HG03354 (cell line): Measurements from ENCODE around the gene YTHDF1.
"Not testable (repeated sequence)": the region's sequence is repeated elsewhere in the genome, so short reads cannot be mapped to it uniquely, and the experiment has no call there.

Experiments
- ATAC-seq: cut with Tn5 transposase; IDR thresholded peaks from one replicate; pipeline ENCODE4 v1.9.1; 2021; ENCODE audit warnings: mild to moderate bottlenecking; ENCODE audit not compliant: unreplicated experiment, poor library complexity, severe bottlenecking

YTHDF1 gene

DNA sequence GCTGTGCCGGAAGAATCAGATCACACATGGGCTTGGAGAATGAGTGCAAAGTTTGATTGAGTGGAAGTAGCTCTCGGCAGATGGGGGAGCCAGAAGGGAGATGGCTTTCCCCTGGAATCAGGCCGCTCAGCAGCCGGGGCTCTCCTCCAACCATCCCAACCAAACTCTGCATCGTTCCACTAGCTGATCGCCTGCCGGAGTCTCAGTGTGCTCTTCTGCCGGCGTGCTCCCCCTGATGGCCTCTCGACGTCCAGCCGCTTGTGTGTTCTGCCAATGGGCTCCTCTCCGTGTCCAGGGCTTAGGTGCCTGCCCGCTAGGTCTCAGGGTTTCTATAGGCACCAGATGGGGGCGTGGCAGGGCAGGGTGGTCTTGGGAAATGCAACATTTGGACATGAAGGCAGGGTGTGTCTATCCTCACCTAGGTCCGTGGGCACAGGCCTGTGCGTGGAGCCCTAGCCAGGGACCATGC, 14.9 kb upstream of the YTHDF1 start:
- no peak for ATAC-seq

DNA sequence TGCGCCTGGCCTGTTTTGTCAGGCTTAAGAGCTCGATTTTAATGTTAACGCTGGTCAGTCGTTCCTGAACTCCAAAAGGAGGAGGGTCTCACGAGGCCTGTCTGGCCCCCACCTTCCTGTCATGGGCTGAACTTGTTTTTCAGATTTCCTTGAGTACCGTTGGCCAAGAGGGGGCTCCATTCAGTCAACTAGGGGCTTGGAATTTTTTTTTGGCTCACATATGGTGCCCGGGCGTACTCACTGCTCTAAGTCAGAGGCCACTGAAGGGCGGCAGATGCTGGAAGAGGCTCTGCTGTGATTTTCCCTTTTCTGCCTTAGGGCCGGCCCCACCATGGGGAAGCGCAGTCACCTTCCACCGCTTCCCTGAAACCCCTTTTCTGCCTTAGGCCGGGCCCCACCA, 12.9 kb upstream of the YTHDF1 start:
- ATAC-seq: no peak

DNA sequence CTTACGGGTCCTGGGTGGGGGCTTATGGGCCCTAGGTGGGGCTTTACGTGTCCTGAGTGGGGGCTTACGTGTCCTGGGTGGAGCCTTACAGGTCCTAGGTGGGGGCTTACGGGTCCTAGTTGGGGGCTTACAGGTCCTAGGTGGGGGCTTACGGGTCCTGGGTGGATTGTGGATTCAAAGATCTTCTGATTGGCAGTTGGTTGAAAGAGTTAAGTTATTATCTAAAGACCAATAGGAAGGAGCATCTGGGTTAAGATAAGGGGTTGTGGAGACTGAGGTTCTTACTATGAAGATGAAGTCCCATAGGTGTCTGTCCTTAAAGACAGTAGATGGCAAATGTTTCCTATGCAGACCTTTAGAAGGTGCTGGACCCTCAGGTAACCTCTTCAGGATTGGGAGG, 11.3 kb upstream of the YTHDF1 start:
- no peak for ATAC-seq

DNA sequence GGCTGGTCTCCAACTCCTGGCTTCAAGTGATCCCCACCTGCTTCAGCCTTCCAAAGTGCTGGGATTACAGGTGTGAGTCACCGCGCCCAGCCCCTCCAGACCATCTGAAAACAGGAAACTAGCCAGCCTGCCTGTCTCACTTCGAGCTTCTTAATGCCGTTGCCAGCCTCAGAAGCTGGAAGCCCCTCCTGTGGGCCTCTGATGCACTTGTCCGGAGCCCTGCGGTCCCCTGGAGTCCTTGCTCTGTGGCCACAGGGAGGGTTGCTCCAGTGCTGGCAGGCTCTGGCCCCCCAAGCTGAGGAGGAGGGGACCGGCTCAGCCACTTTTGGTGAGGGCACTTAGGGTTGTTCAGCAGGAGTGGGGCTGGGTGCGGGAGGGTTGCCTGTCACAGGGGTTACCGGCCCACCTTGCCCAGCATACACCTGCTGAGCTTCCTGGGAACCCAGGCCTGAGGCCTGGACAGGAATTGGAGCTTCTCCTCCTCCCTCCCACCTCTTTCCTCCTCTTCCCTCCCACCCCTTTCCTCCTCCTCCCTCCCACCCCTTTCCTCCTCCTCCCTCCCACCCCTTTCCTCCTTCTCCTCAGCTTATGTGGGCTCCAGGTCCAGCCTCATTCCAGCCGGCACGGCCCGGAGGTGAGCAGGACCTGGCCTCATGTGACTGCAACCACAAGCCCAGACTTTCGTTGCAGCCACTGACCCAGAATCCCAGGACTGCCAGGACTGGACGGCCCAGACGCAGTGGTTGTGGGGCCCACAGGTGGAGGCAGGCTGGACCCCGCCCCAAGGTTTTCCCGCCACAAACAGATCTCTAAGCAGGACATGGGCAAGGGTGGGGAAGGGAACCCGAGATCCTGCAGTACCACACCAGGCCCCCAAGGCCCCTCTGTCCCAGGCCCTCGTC, 10.4 kb upstream of the YTHDF1 start:
- ATAC-seq: no peak

DNA sequence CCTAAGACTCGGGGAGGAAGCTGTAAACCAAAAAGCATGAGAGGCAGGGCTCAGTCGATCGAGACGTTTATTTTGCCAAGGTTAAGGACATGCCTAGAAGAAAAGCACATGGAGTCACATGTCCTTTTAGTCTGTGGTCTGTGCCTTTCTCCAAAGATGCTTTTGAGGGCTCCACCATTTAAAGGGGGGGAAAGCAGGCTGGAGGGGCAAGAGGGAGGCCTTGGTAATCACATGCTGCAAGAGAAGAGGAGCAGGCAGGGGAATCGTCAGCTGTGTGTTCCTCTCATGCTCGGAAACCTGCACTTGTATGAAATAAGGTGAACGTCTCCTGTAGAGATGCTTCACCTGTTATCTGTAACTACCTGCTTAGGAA, 9.1 kb upstream of the YTHDF1 start:
- no peak for ATAC-seq

DNA sequence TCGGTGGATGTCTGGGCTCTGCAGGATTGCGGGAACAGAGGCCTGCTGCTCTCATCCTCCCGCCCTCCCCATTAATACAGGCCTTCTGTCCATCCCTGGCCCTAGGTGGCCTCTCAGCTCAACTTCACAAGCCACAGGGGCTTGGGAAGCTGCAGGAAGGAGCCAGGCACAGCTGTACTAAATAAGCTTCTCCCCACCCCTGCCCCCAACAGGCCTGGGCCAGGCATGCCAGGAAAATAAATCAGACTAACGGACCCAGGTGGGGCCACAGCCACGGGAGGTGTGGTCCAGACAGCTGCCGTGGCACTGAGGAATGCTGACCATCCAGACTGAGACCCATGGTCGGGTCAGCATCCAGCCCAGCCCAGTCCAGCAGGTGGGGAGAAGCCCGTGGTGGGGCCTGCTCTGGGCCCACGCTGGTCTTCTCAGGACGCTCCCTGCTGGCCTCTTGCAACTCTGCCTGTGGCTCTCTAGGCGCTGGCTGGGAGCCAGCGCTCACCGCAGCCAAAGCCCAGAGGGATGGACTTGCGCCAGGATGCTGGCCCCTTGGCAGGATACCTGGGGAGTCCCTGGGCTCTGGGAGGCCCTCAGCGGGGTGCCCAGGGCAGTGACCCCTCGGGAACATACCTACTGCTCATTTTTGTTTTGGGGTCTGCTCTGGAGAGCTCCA, 8.6 kb upstream of the YTHDF1 start:
- ATAC-seq: no peak

DNA sequence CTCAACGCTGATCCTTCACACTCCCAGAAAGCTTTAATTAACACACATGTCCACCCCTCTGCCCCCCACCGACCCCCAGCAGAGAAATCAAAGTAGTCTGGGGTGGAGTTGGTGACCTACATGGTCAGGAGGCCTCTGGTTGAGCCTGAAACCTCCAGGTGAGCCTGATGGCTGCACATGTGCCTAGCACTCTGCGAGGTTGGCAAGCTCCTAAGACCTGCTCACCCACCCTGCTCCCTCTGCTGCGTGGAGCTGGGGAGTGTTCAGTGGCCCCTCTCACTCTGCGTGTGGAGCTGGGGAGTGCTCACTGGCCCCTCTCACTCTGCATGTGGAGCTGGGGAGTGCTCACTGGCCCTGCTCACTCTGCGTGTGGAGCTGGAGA, 7.9 kb upstream of the YTHDF1 start:
- no peak for ATAC-seq

DNA sequence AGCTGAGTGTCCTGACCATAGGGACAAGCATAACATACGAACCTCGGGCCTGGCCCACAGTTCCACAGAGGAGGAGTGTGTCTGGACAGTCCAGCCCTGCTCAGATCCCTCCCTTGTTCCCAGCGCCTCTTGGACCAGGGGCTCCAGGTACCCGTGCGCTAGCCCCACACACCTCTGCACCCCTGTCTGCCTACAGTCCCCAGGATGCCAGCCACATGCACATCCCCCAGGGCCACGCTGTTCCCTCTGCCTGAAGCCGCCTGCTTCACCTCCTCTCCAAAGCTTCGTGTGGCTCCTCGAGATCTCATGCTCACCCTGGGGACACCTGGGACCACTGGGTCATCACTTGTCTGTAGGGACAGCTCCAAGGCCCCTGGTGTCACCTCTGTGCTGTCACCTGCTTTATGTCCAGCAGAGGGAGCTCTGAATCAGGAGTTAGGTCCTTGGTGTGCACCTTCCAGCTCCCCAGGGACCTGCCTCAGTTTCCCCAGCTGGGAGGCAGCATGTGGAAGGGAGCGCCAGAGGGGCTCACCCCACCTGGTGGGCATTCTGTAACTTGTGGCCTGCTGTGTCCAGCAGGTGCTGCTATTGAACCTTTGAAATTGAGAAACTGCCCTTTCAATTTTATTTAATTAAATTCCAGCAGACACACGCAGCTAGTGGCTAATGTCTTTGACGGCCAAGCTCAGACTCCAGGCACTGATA, 7.3 kb upstream of the YTHDF1 start:
- no peak for ATAC-seq

DNA sequence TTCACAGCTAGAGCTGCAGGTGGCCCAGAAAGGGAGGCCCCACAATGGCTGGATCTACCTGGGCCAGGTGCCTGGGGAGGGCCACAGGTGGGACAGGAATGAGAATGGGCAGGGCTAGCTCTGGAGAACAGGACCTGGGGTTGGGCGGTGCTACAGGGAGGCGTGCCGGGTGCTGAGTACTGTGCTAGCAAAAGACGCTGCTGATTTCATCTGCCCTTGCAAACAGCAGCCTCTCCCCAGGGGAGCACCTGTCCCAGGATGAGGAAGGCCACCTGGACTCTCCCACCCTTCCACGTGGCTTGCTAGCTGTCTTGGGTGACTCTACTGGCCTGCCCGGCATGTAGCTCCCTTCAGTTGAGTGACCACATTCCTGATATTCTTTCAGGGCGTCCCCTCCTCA, 6.6 kb upstream of the YTHDF1 start:
- ATAC-seq: no peak

DNA sequence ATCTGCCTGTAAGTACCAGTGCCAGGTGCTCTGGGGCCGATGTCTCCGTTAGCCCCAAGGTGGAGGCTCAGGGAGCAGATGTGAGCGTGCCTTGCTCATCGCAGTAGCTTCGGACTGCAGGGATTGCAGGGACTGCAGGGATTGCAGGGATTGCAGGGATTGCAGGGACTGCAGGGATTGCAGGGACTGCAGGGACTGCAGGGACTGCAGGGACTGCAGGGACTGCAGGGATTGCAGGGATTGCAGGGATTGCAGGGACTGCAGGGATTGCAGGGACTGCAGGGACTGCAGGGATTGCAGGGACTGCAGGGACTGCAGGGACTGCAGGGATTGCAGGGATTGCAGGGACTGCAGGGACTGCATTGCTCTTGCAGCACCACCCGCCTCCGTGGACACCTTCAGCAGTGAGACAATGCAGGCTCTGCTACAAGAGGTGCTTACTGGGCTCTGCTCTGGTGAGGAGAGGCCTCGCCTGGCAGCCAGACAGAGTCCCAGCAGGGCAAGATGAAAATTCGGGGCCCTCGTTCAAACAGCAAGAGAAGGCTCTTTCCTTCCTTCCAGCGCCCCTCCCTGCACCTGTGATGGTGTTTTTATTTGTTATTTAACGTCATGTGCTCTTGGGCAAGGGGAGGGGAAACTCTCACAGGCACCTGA, 5.6 kb upstream of the YTHDF1 start:
- not testable (repeated sequence) for ATAC-seq

DNA sequence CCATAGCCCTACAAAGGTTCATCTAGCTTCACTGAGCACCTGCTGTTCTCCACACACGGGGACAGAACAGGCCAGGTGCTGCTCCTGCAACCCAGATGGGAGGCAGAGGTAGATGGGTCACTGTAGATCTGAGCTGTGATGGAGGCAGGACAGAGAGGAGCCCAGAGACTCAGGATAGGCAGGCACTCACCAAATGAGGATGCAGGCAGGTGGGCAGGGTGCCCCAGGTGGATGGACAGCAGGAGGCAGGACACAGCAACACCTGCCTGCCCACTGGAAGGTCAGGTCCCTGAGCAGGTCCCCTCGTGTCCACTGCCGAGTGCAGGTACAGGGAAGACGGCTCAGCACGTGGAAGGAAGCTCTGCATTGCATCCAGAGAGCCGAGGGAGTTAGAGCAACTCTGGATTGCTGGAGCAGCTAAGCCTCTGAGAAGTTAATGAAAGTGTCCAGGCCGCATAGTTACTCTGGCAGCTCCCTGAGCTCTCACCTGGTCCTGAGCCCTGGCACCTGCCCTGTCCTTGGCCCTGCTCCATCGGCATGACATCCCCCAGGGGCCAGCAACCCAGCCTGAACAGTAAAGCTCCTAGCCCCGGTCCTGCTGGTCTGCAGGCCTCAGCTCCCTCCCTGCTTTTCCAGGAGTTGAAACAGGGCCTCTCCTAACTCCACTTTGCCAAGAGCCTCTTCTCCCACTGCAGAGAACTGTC, 4.9 kb upstream of the YTHDF1 start:
- ATAC-seq: no peak

DNA sequence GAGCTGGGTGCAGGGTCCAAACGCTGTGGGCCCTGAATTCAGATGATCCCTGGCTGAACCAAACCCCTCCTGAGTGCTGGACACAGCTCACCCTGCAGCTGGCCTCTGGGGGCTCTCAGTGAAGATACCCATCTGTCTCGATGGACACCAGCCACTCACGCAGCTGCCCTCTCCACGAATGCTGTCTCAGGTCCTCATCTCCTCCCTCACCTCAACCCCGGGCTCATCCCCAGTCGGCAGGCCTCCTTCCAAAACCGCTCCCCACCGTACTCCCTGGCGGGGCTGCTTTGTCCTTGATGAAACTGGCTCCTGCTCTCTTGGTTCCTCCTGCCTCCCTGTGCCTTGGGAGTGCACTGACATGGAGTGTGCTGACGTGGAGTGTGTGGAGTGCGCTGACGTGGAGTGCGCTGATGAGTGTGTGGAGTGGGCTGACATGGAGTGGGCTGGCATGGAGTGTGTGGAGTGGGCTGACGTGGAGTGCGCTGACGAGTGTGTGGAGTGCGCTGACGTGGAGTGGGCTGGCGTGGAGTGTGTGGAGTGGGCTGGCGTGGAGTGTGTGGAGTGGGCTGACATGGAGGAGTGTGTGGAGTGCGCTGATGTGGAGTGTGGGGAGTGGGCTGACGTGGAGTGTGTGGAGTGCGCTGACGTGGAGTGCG, 4.1 kb upstream of the YTHDF1 start:
- no peak for ATAC-seq

DNA sequence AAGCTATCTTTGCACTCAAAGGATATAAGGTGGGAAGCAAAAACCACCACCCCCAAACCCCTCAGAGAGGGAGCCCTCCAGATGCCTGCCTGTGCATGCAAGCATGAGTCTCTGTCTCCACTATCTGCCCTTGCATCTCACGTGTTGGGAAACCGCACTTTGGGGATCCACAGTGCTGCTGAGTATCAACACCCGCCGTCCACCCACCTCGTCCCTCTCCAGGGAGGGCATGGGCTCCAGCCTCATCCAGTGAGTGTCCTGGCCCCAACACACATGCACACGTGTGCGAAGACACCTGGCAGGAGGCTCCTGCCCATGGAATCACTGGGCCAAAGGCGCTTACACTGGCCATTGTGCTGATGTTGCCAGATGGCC, 3.5 kb upstream of the YTHDF1 start:
- ATAC-seq: no peak

DNA sequence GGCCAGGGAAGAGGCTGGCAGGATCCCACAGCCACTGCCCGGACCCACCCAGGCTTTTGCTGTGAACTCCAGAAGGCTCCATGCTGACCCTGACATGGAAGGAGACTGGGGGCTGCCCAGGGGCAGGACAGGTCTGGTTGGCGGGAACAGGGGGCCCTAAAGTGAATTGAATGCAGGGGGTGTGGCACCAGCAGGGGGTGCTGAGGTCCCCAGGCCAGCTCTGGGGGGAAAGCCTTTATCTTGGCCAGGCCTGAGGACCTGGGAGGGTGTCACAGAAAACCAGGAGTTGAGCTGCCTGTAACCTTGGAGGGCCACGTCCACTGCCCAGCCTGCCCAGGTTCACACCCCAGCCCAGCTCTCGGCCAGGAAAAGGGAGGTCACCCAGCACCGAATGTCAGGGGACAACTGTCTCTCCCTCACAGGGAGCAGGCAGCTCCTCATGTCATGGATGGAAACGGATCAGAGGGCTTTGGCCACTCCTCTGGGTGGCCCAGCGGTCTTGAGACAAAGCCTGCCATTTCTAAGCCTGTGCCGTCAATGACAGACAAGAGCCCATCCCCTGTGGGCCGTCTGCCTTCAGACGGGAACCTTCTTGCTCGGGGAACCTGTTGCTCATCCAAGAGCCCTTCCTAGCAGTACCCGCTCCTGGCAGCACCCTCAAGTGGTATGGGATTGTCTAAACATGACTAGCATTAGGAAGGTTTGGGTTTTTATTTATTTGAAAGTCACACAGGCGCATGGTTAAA, 2.9 kb upstream of the YTHDF1 start:
- no peak for ATAC-seq

DNA sequence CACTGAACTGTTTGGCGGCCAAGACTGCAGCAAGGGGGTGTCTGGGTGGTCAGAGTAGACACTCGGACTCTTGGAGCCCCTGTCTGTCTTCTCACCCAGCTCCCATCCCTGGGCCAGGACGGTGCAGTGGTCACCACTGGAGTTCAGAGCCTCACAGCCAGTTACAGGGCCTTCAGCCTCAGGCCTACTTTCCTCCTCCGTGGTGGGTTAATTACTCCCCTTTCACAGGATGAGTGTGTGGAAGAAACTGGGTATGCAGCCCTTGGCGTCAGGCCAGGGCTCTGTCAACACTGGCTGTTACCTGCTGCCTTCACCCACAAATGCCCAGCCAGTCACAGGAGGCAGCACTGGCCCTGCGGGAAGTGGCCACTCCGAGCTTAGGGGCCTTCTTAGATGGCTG, 1.8 kb upstream of the YTHDF1 start:
- ATAC-seq: no peak

DNA sequence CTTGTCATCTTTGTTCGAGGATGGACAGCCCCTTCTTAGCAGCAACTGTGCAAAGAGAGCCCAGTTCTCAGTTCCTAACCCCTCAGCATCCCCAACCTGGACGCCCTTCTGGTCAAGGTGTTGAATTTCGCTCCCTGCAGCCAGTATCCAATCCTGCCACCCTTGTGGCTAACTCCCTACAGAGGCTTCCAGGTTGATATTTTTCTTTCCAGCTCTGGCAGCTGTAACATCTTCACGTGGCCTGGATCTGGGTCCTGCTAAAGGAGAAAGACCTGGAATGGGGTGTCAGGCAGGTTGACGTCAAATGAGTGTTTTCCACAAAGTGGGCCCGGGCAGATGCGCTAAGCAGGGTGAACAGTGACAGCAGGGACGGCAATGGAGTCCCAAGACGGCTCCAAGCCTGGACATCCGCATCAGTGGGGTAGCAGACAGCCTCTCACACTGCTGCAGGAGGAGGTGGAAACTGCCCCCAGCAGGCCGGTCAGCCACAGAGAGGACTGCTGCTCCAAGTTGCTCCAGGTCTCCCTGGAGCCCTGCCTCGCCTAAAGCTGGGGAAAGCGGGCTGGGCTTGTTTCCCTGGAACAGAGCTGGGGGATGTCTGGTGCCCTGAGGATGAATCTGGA, 1.0 kb upstream of the YTHDF1 start:
- ATAC-seq: no peak

DNA sequence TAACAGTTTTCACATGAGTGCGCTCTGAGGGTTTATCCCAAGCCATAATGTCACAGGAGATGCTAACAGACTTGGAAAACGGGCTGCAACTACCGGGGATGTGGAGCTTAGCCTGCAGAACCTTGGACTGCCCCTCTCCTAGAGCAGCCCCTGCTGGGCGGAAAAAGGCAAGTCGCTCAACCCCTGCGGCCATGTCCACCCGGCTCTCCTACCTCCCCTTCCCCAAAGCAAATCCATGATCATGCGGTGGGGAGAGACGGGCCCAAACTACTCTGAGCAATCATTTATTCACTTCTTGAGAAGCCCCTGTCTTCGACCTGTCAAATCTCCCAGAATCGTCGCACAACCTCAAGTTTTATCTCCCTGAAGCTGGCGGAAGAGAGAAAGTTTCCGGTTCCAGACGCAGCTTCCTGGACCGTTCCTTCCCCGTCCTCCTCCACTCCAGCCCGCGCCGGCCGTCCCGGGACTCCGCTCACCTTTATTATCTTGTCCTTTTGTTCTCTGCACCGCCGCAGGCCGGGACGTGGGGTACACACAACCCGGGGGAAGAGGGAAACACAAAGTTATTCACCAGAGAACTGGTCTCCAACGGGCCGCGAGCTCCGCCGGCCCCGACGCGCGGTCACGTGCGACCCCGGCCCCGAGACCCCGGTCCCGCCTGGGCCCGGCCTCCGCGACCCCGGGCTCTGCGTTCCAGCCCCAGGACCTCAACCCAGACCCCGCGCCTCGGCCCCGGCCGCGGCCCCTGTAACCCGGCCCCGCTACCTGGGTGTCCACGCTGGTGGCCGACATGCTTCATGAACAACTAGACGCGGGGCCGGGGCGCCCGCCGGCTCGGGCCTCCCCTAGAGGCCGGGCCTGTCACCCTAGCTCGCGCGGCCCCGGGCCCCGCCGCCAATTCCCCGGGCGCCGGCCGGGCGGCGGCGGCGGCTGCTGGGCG, 560 bp downstream of the YTHDF1 start:
- ATAC-seq: peak; percentile 32
